Measurements from ENCODE around the gene PXT1. TPM values are rescaled to one million over a fixed set of nuclear protein-coding genes. Genes with fewer than 3 reads are reported as not detected.

Gene PXT1
- total and polyA plus RNA-seq, 9 of the 15 experiments (the other 6 are each of a cell fraction or from before 2014, with no cell fraction given), result 0.09 to 0.11 (median 0.10) TPM; not detected in 5

DNA sequence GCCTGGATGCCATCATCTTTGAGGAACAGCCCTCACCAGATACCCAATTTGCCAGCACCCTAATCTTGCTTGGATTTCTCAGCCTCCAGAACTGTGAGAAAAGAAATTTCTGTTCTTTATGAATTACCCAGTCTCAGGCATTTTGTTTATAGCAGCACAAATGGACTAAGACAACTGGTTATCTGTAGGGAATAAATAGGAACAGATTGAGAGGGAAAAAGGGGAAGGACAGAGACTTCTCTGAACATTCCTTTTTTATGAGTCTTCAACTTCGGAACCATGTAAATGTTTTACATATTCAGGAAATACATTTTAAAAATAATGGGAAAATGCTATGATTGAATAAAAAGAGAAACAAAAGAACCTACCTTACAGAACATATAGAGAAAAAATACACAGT lies 21.0 kb upstream of the PXT1 start:
- 68% methylated on average over 1 of the region's 1 CpG for WGBS (ENCODE audit: insufficient coverage, low coverage, missing lambda C conversion rate)
- no TSS peak for BruUV-seq (replicated peaks)
- CTCF ChIA-PET (ENCODE audit: low intra/inter-chr PET ratio), result no interaction called here

More for the DNA sequence above, 21.0 kb upstream of the PXT1 start:
- Histone ChIP-seq H3K36me3 (ENCODE audit: control insufficient read depth, insufficient read depth, low read length) (peaks cover 15% of the 10 kb centered on the region; the same call in 2 of the 3 replicates), H3K4me3 (no peak overlapping the region), H3K9ac (ENCODE audit: insufficient read depth in 1 of 2, low read depth in 2 of 2, low read length in 2 of 2) (no peak overlapping the region), H3K79me2 (ENCODE audit: control insufficient read depth, insufficient read depth, low read length) (peaks cover 90% of the 10 kb centered on the region), H2AFZ (ENCODE audit: low read depth, low read length) (no peak overlapping the region), H3K27me3 (ENCODE audit: control insufficient read depth in 2 of 2, insufficient read depth in 2 of 2, low read length in 2 of 2) (no peaks in the 10 kb centered on the region), H3K9me1 (ENCODE audit: control insufficient read depth, insufficient read depth, low read length) (no peaks in the 10 kb centered on the region), H3K9me3 (replicated peaks; ENCODE audit: control insufficient read depth, insufficient read depth, low read depth, low read length) (no peaks in the 10 kb centered on the region; the same call in 1 of the 2 replicates), H3K27ac (ENCODE audit: extremely low read depth, low read depth, low read length) (no peak overlapping the region), H3K4me1 (replicated peaks in 1 of 2; ENCODE audit: control insufficient read depth in 2 of 2, insufficient read depth in 2 of 2, low read length in 2 of 2) (no peaks in the 10 kb centered on the region; a peak in 3 of 5 replicates), H3K4me2 (ENCODE audit: insufficient read depth, low read length) (no peak overlapping the region), H4K20me1 (replicated peaks; ENCODE audit: control insufficient read depth, insufficient read depth, low read length) (no peaks in the 10 kb centered on the region; the same call in 1 of the 2 replicates)
- DNase-seq (ENCODE audit: extremely low read depth in 1 of 4, low spot score in 3 of 4), result no peak
- POLR2A ChIA-PET, result interaction anchor here (0.6 to 2.8 kb wide), 3 partner anchors 10 to 46 kb away, joined by 3 to 16 read pairs (median 10); no protein-coding TSS in a partner anchor
- no peak; the same call in 2 of the 3 replicates for ATAC-seq
- no peak for FAIRE-seq
- in situ Hi-C loops (cut with MboI), result no loop called here
- TF ChIP-seq, protein P1, sequence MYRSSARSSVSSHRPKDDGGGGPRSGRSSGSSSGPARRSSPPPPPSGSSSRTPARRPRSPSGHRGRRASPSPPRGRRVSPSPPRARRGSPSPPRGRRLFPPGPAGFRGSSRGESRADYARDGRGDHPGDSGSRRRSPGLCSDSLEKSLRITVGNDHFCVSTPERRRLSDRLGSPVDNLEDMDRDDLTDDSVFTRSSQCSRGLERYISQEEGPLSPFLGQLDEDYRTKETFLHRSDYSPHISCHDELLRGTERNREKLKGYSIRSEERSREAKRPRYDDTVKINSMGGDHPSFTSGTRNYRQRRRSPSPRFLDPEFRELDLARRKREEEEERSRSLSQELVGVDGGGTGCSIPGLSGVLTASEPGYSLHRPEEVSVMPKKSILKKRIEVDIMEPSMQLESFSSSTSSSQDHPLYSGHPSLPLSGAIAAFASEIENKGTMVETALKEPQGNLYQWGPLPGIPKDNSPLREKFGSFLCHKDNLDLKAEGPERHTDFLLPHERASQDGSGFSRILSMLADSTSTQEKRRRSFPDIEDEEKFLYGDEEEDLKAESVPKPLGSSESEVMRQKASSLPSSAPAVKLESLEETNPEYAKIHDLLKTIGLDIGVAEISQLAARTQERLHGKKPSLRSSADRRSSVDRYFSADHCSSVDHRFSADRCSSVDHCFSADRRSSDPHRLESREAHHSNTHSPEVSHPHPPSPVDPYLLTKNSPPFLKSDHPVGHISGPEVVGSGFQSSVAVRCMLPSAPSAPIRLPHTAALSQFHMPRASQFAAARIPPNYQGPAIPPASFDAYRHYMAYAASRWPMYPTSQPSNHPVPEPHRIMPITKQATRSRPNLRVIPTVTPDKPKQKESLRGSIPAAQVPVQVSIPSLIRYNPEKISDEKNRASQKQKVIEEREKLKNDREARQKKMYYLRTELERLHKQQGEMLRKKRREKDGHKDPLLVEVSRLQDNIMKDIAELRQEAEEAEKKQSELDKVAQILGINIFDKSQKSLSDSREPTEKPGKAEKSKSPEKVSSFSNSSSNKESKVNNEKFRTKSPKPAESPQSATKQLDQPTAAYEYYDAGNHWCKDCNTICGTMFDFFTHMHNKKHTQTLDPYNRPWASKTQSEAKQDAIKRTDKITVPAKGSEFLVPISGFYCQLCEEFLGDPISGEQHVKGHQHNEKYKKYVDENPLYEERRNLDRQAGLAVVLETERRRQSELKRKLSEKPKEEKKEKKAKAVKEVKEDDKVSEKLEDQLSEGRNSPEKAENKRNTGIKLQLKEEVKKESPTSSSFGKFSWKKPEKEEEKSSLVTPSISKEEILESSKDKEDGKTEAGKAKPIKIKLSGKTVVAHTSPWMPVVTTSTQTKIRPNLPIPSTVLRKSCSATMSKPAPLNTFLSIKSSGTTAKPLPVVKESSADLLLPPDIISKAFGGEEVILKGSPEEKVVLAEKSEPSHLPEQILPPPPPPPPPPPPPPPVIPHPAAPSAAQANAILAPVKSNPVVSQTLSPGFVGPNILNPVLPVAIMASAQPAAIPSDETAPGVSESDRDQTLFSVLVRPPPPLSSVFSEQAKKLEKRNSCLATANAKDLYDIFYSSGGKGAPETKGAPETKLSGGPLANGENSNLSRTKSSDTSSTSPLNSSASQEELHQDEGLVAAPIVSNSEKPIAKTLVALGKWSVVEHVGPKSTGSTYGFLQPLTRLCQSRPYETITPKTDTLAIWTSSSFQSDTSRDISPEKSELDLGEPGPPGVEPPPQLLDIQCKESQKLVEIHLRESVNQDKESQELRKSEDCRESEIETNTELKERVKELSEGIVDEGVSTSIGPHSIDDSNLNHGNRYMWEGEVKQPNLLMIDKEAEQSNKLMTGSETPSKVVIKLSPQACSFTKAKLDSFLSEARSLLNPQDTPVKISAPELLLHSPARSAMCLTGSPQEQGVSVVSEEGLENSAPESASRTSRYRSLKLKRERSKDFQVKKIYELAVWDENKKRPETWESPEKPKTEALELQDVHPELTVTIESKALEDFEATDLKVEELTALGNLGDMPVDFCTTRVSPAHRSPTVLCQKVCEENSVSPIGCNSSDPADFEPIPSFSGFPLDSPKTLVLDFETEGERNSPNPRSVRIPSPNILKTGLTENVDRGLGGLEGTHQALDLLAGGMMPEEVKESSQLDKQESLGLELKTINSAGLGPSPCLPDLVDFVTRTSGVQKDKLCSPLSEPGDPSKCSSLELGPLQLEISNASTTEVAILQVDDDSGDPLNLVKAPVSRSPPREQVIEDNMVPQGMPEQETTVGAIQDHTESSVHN (IDR thresholded peaks at IDR 0.05; ENCODE audit: borderline replicate concordance in 1 of 2, low read depth in 1 of 2), result no peak
- intact Hi-C loops (cut with micrococcal nuclease), result no loop called here
